ENCODE data around the gene ARHGEF10L. TPM values are rescaled to one million over a fixed set of nuclear protein-coding genes. Genes with fewer than 3 reads are reported as not detected.

ARHGEF10L gene
- total RNA-seq, 1 donor from 2014 or later, result 57.9 TPM

- peaks cover 7% of the 10 kb centered on the region for H3K4me1 ChIP-seq
- no peaks in the 10 kb centered on the region for H3K9me3 ChIP-seq
- no peaks in the 10 kb centered on the region for H3K27me3 ChIP-seq (ENCODE audit: low read depth)
- no peaks in the 10 kb centered on the region for H3K36me3 ChIP-seq
- peak; percentile 14 to 28 for ATAC-seq
- TF ChIP-seq CTCF (IDR thresholded peaks at IDR 0.05), result no peak
- H3K4me3 ChIP-seq, result no peak overlapping the region
- no peak for DNase-seq
- H3K27ac ChIP-seq, result no peak overlapping the region
- intact Hi-C loops (cut with DNase I), result no loop called here
Observed at GRCh38 chr1:17516303-17517214, 22.9 kb upstream of the ARHGEF10L start.

GRCh38 chr1:17520041-17520440 lies 19.5 kb upstream of the ARHGEF10L start:
- Histone ChIP-seq H3K9me3 (no peaks in the 10 kb centered on the region), H3K27me3 (ENCODE audit: low read depth) (peaks cover 6% of the 10 kb centered on the region), H3K4me3 (no peak overlapping the region), H3K27ac (no peak overlapping the region), H3K36me3 (no peaks in the 10 kb centered on the region), H3K4me1 (peaks cover 7% of the 10 kb centered on the region)
- no peak for TF ChIP-seq CTCF (IDR thresholded peaks at IDR 0.05)
- DNase-seq, result peak; percentile 51
- ATAC-seq, result peak; percentile 45 to 71
- intact Hi-C loops (cut with DNase I), result no loop called here

GRCh38 chr1:17520473-17521319 lies 18.8 kb upstream of the ARHGEF10L start:
- H3K27me3 ChIP-seq (ENCODE audit: low read depth), result peaks cover 6% of the 10 kb centered on the region
- DNase-seq (no peak), ATAC-seq (no peak)
- intact Hi-C loops (cut with DNase I), result no loop called here
- H3K36me3 ChIP-seq, result no peaks in the 10 kb centered on the region
- no peak overlapping the region for H3K4me3 ChIP-seq
- H3K27ac ChIP-seq, result no peak overlapping the region
- TF ChIP-seq CTCF (IDR thresholded peaks at IDR 0.05), result no peak
- H3K9me3 ChIP-seq, result no peaks in the 10 kb centered on the region
- peaks cover 7% of the 10 kb centered on the region for H3K4me1 ChIP-seq

GRCh38 chr1:17521946-17522612 lies 17.4 kb upstream of the ARHGEF10L start:
- Histone ChIP-seq H3K4me3 (no peak overlapping the region), H3K27ac (no peak overlapping the region), H3K36me3 (no peaks in the 10 kb centered on the region), H3K9me3 (no peaks in the 10 kb centered on the region), H3K27me3 (ENCODE audit: low read depth) (peaks cover 6% of the 10 kb centered on the region), H3K4me1 (no peaks in the 10 kb centered on the region)
- intact Hi-C loops (cut with DNase I), result no loop called here
- ATAC-seq (no peak), DNase-seq (no peak)
- no peak for TF ChIP-seq CTCF (IDR thresholded peaks at IDR 0.05)

GRCh38 chr1:17523321-17524041 lies 16.0 kb upstream of the ARHGEF10L start:
- Histone ChIP-seq H3K9me3 (no peaks in the 10 kb centered on the region), H3K27me3 (ENCODE audit: low read depth) (peaks cover 7% of the 10 kb centered on the region), H3K4me3 (no peak overlapping the region), H3K4me1 (no peaks in the 10 kb centered on the region), H3K36me3 (no peaks in the 10 kb centered on the region), H3K27ac (no peak overlapping the region)
- DNase-seq (no peak), ATAC-seq (no peak)
- TF ChIP-seq CTCF (IDR thresholded peaks at IDR 0.05), result no peak
- intact Hi-C loops (cut with DNase I), result no loop called here

Measured in lower lobe of right lung (tissue), 2 donors.